Tibial nerve (tissue), 3 donors: ENCODE results near the gene CWC22.

Source experiments
- POLR2A ChIP-seq, 2 donors: fragments of 450-650 bp; IDR thresholded peaks; one replicate each; pipeline ENCODE4 v1.6.1; 2017; ENCODE audit warnings: antibody characterized with exemption in 2 of 2, mild to moderate bottlenecking in 2 of 2, moderate library complexity in 2 of 2
- TF ChIP-seq, protein P1 (sequence below), 5 experiments: fragments of 200-600 bp in 3 of 5; fragments of 450-650 bp in 2 of 5; sonication (generic) in 3 of 5; IDR thresholded peaks; one replicate each; pipeline ENCODE4 v1.5.1; 2016 to 2019; ENCODE audit warnings: antibody characterized with exemption in 5 of 5, mild to moderate bottlenecking in 3 of 5, moderate library complexity in 2 of 5

DNA sequence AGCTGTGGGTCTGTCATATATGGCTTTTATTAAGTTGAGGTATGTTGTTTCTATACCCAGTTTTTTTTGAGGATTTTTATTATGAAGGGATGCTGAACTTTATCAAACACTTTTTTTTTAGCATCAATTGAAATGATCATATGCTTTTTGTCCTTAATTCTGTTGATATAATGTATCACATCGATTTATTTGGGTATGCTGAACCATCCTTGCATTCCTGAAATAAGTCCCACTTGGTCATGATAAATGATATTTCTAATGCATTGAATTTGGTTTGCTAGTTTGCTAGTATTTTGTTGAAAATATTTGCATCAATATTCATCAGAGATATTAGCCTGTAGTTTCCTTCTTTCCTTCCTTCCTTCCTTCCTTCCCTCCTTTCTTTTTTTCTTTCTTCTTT is 22.5 kb upstream of the CWC22 start:
- TF ChIP-seq, protein P1, sequence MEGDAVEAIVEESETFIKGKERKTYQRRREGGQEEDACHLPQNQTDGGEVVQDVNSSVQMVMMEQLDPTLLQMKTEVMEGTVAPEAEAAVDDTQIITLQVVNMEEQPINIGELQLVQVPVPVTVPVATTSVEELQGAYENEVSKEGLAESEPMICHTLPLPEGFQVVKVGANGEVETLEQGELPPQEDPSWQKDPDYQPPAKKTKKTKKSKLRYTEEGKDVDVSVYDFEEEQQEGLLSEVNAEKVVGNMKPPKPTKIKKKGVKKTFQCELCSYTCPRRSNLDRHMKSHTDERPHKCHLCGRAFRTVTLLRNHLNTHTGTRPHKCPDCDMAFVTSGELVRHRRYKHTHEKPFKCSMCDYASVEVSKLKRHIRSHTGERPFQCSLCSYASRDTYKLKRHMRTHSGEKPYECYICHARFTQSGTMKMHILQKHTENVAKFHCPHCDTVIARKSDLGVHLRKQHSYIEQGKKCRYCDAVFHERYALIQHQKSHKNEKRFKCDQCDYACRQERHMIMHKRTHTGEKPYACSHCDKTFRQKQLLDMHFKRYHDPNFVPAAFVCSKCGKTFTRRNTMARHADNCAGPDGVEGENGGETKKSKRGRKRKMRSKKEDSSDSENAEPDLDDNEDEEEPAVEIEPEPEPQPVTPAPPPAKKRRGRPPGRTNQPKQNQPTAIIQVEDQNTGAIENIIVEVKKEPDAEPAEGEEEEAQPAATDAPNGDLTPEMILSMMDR (IDR thresholded peaks at IDR 0.05): no peak
- TF ChIP-seq POLR2A (IDR thresholded peaks at IDR 0.05): no peak
